Measurements from ENCODE around the gene SKI. TPM values are rescaled to one million over a fixed set of nuclear protein-coding genes. Genes with fewer than 3 reads are reported as not detected.

The SKI gene
- total RNA-seq, 1 experiment from 2014 or later, result 89.5 TPM

DNA sequence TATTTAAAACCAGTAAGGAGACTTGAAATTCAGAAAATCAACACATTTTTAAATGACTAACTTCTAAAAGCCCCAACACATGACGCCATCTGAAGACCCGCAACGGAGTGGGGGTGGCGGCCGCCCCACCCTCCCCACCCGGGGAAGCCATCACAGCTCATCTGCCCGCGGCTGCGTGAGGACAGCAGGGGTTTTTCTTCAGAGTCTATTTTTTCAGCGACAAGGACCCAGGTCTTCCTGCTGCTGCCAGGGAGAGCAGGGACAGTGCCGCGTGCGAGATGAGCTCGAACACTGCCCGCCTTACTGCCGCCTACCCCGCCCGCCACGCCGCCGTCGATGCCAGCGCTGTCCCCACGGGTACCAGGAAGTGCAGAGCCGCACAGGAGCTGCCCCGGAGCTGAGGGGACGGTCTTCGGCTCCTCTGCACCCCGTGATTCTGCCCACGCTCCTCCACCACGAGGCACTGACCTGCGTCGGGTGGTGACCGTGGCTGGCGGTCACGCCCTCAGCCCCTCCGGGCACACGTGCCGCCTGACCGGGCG, 79.0 kb downstream of the SKI start:
- Histone ChIP-seq H2BK120ac (ENCODE audit: low read depth, low read length, poor library complexity, severe bottlenecking) (no peak overlapping the region), H3K4ac (ENCODE audit: low read depth, low read length) (no peak overlapping the region), H3K23ac (ENCODE audit: insufficient read length, low read depth, low read length) (no peak overlapping the region), H2AFZ (ENCODE audit: low read length) (no peak overlapping the region), H2AK5ac (ENCODE audit: insufficient read length, low read length) (no peak overlapping the region), H3K56ac (ENCODE audit: insufficient read length, low read depth, low read length) (no peak overlapping the region), H3K4me2 (ENCODE audit: insufficient read depth, insufficient read length, low read length) (no peak overlapping the region), H3T11ph (ENCODE audit: low read length) (no peak overlapping the region), H4K20me1 (ENCODE audit: control insufficient read depth, insufficient read depth, insufficient read length) (no peaks in the 10 kb centered on the region), H3K14ac (ENCODE audit: insufficient read depth, low read length) (no peak overlapping the region), H4K91ac (ENCODE audit: insufficient read length, low read depth, low read length) (no peak overlapping the region), H4K5ac (ENCODE audit: insufficient read length, low read depth, low read length) (no peak overlapping the region), H2BK5ac (ENCODE audit: insufficient read length, low read length) (no peak overlapping the region), H3K79me1 (ENCODE audit: insufficient read depth, low read depth, low read length, poor library complexity, severe bottlenecking) (no peaks in the 10 kb centered on the region), H3K27ac (ENCODE audit: insufficient read length, low read depth, low read length) (no peak overlapping the region), H3K18ac (ENCODE audit: insufficient read length, low read depth, low read length) (no peak overlapping the region), H3K79me2 (ENCODE audit: insufficient read depth, low read length) (no peaks in the 10 kb centered on the region; the same call in 1 of the 2 replicates), H3K9ac (ENCODE audit: extremely low read depth, insufficient read length, low read length) (no peak overlapping the region), H4K8ac (replicated peaks; ENCODE audit: insufficient read length, low read depth, low read length) (no peak overlapping the region), H3K27me3 (ENCODE audit: insufficient read depth, low read length) (no peaks in the 10 kb centered on the region), H3K23me2 (ENCODE audit: insufficient read length, low read depth, low read length, poor library complexity, severe bottlenecking) (no peaks in the 10 kb centered on the region), H2BK15ac (ENCODE audit: low read depth, low read length) (no peak overlapping the region), H2BK12ac (ENCODE audit: insufficient read length, low read depth, low read length) (no peak overlapping the region), H2BK20ac (ENCODE audit: low read depth, low read length, poor library complexity, severe bottlenecking) (no peak overlapping the region), H3K9me3 (ENCODE audit: control insufficient read depth, low read depth, low read length) (no peaks in the 10 kb centered on the region), H3K4me1 (ENCODE audit: insufficient read depth, low read length) (no peaks in the 10 kb centered on the region)
- H3K27me3 Mint-ChIP-seq (ENCODE audit: low read depth), result peaks cover 1% of the 10 kb centered on the region; the same call in 1 of the 2 replicates
- DNase-seq, result no peak
- H3K9me3 Mint-ChIP-seq, result no peaks in the 10 kb centered on the region
- H3K27ac Mint-ChIP-seq, result peak overlapping the region in 1 of 3 experiments; percentile 28; a peak in 1 of 7 replicates
- TF ChIP-seq, protein P1, sequence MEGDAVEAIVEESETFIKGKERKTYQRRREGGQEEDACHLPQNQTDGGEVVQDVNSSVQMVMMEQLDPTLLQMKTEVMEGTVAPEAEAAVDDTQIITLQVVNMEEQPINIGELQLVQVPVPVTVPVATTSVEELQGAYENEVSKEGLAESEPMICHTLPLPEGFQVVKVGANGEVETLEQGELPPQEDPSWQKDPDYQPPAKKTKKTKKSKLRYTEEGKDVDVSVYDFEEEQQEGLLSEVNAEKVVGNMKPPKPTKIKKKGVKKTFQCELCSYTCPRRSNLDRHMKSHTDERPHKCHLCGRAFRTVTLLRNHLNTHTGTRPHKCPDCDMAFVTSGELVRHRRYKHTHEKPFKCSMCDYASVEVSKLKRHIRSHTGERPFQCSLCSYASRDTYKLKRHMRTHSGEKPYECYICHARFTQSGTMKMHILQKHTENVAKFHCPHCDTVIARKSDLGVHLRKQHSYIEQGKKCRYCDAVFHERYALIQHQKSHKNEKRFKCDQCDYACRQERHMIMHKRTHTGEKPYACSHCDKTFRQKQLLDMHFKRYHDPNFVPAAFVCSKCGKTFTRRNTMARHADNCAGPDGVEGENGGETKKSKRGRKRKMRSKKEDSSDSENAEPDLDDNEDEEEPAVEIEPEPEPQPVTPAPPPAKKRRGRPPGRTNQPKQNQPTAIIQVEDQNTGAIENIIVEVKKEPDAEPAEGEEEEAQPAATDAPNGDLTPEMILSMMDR (conservative IDR thresholded peaks at IDR 0.05), result no peak
- no CpG with 5 or more reads among the region's 41 CpGs for WGBS (ENCODE audit: extremely low coverage, insufficient read length, low lambda C conversion rate)
- H3K4me3 Mint-ChIP-seq, result no peak overlapping the region
- H3K4me1 Mint-ChIP-seq, result peaks cover 0 to 22% of the 10 kb centered on the region in 2 experiments; a peak in 2 of 4 replicates
- H3K36me3 Mint-ChIP-seq (ENCODE audit: insufficient read depth in 1 of 3, low read depth in 3 of 3), result peaks cover 22 to 53% (median 48%) of the 10 kb centered on the region in 3 experiments; a peak in 6 of 7 replicates
